NCI-H345 (cell line): Measurements from ENCODE around the gene AKAP11.
A peak's percentile ranks its signal among the peaks of the same experiment; 100 is the strongest.

Experiments
- DNase-seq: peaks from one replicate; lab custom pipeline; 2025; lab: John Stamatoyannopoulos, UW

AKAP11 gene

GRCh38 chr13:42272804-42273175 lies 838 bp downstream of the AKAP11 start:
- no peak for DNase-seq

GRCh38 chr13:42274386-42275097 lies 2.6 kb downstream of the AKAP11 start:
- DNase-seq = no peak

GRCh38 chr13:42275098-42275471 lies 3.1 kb downstream of the AKAP11 start:
- no peak for DNase-seq

- no peak for DNase-seq
Measured at GRCh38 chr13:42275506-42275905, 3.6 kb downstream of the AKAP11 start.

GRCh38 chr13:42276683-42277082 lies 4.7 kb downstream of the AKAP11 start:
- DNase-seq = no peak

DNA sequence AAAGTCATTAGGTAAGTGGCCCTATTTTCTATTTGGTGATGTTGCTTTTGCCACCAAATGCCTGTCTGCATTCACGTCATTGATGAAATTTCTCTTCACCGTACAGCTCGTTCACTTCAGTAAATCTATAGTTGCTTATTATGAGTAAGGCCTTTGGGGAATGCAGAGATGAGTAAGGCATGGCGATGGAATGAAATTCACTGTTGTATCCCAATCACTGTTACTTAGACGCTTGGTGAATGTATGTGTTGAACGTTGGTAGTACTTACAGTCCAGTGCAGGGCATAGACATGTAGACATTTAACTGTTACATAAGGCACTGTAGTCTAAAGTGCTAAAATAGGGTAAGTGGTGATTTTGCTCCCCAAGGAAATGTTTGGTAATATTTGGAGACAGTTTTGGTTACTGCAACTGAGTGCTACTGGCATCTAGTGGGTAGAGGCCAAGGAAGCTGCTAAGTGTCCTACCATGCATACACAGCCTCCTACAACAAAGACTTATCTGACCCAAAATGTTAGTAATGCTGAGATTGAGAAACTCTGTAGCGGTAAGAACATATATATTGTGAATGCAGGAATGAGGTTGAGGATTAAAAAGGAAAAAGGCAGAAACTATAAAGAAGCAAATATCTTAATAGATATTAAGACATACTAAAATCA lies 5.8 kb downstream of the AKAP11 start:
- DNase-seq = no peak

GRCh38 chr13:42279080-42279479 lies 7.1 kb downstream of the AKAP11 start:
- DNase-seq = no peak

- DNase-seq = no peak
Measured at GRCh38 chr13:42279986-42280385, 8.0 kb downstream of the AKAP11 start.

DNA sequence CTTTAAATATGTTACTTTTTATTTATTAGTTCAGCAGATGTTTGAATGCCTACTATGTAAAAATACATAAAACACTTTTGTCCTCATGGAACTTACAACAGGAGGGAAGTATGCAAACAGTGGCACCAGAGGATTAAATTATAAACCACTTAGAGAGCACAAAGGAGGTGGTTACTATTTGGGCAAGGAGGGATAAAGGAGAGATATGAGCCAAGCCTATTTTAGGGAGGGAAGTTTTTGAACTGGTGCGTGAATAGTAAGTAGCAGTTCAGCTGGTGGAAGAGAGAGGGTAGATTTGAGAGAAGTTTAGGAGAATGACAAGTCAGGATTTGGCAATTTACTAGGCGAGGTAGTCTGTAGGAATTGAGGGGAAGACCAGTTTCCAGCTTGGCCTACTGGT lies 8.6 kb downstream of the AKAP11 start:
- DNase-seq = no peak

- peak; percentile 29 for DNase-seq
Measured at GRCh38 chr13:42283574-42283973, 11.6 kb downstream of the AKAP11 start.

DNA sequence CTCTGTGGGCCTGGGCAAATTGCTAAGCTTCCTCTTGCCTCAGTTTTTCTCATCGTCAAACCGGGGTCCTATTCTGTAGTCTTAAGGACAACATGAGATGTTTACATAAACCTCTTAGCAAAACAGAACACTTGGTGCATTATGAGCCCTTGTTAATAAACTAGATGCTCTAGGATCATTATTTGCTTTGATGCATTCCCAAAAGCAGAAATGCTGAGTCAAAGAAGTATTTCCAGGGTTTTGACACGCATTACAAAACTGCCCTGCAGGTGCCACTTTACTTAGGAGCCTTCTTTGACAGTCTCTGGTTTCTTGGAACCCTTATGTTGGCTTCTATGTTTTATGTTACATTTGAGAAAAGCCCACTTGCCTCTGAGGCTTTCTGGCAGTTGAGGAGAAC lies 12.1 kb downstream of the AKAP11 start:
- no peak for DNase-seq

- DNase-seq = no peak
Measured at GRCh38 chr13:42298392-42298791, 26.4 kb downstream of the AKAP11 start.

DNA sequence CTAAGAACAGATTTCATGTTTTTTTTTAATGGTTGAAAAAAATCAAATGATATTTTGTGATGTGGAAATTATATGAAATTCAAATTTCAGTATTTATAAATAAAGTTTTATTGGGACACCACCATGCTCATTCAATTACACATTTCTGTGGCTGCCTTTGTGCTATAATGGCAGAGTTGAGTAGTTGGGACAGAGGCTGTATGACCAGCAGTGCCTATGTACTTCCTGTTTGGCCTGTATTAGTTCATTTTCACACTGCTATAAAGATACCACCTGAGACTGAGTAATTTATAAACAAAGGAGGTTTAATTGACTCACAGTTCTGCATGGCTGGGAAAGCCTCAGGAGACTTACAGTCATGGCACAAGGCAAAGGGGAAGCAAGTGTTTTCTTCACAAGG lies 33.6 kb downstream of the AKAP11 start:
- no peak for DNase-seq

- DNase-seq = no peak
Measured at GRCh38 chr13:42307461-42307860, 35.5 kb downstream of the AKAP11 start.

DNA sequence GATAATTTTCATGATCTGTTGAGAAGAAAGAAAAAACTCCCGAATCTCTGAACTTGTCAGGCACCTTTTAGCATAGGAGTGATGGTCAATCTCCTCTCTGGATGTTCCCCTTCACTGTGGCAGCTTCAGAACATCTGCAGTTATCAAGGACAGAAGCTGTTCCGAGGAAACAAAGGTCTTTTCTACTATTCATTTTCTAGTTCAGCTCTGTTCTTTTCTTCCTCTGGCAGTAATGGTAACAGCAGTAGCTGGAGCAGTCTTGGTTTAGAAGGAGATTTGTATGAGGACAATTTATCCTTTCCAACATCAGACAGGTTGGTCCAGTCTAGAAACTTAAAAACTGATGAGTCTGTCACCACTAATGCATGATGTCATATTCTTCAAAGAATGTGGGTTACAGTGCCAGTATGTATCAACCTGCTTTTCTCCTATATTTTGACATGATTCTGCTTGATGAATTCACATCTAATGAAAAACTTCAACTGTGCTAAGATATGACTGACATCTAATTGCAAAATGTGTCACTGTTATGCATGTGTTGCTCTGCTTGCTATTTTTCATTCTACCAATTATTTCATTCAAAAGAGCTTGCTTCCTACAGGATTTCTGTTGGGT lies 41.0 kb downstream of the AKAP11 start:
- no peak for DNase-seq

DNA sequence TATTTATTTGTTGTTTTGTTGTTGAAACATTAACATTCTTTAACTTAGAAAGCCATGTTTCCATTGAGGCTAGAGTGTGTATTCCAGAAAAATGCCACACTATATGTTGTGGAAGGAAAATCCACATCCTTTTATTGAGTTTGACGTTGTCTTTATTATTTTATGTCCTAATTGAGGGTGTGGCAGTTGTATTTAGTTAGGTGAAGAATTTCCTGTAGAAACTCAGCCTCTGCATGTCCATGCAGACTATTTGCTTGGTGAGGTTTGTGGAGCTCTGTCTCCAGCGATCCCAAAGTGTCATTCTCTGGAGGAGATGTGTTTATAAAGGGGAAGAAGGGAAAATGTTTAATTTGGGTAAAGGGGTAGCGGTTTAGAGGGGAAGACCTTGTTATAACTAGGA lies 46.6 kb downstream of the AKAP11 start:
- DNase-seq = no peak

DNA sequence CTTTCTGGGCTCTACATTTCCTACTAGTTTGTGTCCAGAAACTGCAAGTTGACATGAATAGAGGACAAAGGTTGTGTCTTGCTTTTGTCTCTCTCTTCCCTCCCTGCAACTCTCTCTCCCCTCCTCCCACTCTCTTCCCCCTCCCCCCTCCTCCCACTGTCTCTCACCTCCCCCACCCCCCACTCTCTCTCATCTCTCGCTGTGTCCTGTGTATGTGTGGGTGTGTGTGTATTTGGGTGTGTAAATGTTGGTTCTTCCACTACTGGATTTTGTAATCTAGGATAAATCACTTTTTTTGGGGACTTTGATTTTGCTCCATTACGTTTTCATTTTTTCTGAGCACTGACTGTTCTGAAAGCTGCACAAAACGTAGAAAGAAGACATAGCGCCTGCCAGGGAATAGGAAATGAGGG lies 48.4 kb downstream of the AKAP11 start:
- no peak for DNase-seq

DNA sequence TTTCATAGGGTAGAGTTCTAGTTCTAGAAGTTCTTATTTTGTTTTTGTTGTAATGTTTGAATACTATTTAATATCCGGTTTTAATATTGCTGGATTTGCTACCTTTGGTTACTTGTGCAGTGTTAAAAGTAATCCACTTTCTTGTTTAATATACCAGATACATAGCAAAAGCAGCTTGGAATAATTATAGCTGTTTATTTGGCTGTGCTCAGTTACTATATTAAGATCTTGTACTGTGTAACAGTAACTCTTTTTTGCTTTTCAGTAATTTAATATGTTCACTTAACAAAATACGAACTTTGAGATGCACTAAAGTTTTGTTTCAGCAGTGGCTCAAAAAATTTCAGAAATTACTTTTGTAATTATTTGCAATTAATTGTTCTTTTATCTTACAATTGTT lies 50.9 kb downstream of the AKAP11 start:
- DNase-seq = no peak

DNA sequence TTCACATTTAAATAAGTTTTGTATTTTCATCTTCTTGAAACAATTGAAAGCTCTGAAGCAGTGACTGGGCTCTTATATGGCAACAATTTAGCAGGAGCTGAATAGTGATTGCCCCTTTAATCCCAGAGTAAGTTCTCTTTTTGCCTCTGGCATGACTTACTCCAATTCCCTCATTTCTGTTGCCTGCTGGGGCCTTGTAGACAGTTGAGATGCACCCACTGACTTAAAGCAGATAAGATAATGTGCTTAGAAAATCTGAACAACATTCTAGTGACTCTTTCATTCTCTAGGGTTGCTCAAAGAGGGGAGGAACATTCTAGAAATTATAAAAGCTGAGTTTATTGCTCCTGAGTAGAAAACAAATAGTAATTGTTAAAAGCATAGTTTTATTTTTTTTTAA lies 52.8 kb downstream of the AKAP11 start:
- no peak for DNase-seq

DNA sequence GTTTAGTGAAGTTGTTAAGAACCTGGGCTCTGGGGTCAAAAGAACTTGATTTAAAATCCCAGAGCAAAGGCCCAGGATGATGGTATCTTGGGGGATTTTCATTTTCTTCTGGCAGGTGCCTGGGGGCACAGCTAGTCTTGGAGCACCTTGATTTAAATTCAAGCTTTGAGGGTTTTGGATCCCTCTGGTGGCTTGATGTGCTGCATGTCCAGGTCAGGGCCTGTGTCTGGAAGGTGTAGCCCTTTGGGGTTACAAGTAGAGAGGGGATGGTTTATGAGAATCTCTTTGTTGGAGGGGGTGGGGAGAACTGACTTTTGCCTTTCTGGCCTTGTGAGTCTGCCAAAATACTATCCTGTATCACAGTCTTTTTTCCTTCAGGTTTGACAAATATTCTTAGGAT lies 55.8 kb downstream of the AKAP11 start:
- DNase-seq = no peak

GRCh38 chr13:42328672-42329071 lies 56.7 kb downstream of the AKAP11 start:
- no peak for DNase-seq

DNA sequence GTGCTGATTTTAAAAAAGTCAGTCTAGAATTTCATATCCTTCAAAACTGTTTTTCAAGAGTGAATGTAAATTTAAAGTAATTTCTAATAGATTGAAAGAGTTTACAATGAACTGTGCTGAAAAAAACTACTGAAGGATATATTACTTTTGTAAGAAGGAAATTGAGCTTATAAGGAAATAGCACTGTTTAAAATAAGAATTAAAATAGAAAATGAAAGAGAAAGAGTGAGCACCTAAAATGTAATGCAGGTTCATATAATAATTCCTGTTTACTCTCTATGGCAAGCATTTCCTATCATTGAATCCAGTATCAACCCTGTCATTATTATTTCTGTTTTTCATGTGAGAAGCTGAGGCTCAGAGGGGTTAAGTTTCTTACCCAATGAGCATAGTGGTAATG lies 57.3 kb downstream of the AKAP11 start:
- DNase-seq = no peak

GRCh38 chr13:42331009-42331408 lies 59.1 kb downstream of the AKAP11 start:
- no peak for DNase-seq
